Measurements from ENCODE around the gene THEM4.

Gene THEM4

GRCh38 chr1:151945725-151946722, 36.7 kb upstream of the THEM4 start:
- no peak overlapping the region for H2BK12ac ChIP-seq (ENCODE audit: low read length)
- H2BK120ac ChIP-seq (ENCODE audit: insufficient read depth, low read length, poor library complexity) = no peak overlapping the region
- DNase-seq = peak; percentile 98 to 100
- no peak overlapping the region for H2AK5ac ChIP-seq (ENCODE audit: low read length)
- H3K79me2 ChIP-seq (ENCODE audit: control insufficient read depth, insufficient read depth, low read length, poor library complexity) = no peaks in the 10 kb centered on the region
- no peak overlapping the region for H3K27ac ChIP-seq (ENCODE audit: low read depth, low read length)
- H3K79me1 ChIP-seq (ENCODE audit: low read length) = no peaks in the 10 kb centered on the region
- H3K18ac ChIP-seq (ENCODE audit: low read length) = no peak overlapping the region
- no peak overlapping the region for H4K91ac ChIP-seq (ENCODE audit: low read depth, low read length)
- H3K23ac ChIP-seq (ENCODE audit: low read length) = no peak overlapping the region
- H3K14ac ChIP-seq (ENCODE audit: low read length) = no peak overlapping the region
- H4K8ac ChIP-seq (ENCODE audit: low read depth, low read length) = no peak overlapping the region
- H2AFZ ChIP-seq (ENCODE audit: insufficient read depth, low read length, poor library complexity) = no peak overlapping the region
- H3K4me2 ChIP-seq (ENCODE audit: low read length) = no peak overlapping the region
- no peaks in the 10 kb centered on the region for H3K4me1 ChIP-seq (ENCODE audit: control insufficient read depth in 1 of 2, insufficient read depth in 2 of 2, low read length in 2 of 2)
- H3K36me3 ChIP-seq (ENCODE audit: control insufficient read depth in 1 of 2, insufficient read depth in 2 of 2, low read length in 2 of 2) = no peaks in the 10 kb centered on the region
- no peak overlapping the region for H4K12ac ChIP-seq (ENCODE audit: low read depth, low read length)
- H3K27me3 ChIP-seq (ENCODE audit: insufficient read depth, low read length) = no peaks in the 10 kb centered on the region
- H3K9ac ChIP-seq (ENCODE audit: low read length) = no peak overlapping the region
- H3K4ac ChIP-seq (ENCODE audit: low read depth, low read length) = no peak overlapping the region
- no peak overlapping the region for H3K4me3 ChIP-seq (ENCODE audit: low read depth, low read length)
- H2BK5ac ChIP-seq (ENCODE audit: low read depth, low read length, poor library complexity) = no peak overlapping the region
- H3K9me3 ChIP-seq (ENCODE audit: insufficient read depth, low read depth, low read length) = peaks cover 2% of the 10 kb centered on the region
- no CpG with 5 or more reads among the region's 10 CpGs for WGBS (ENCODE audit: extremely low coverage, insufficient coverage, insufficient read length)

GRCh38 chr1:151944857-151945575, 35.7 kb upstream of the THEM4 start:
- Histone ChIP-seq H2AK5ac (ENCODE audit: low read length) (no peak overlapping the region), H2BK120ac (ENCODE audit: insufficient read depth, low read length, poor library complexity) (no peak overlapping the region), H3K4me2 (ENCODE audit: low read length) (no peak overlapping the region), H2BK12ac (ENCODE audit: low read length) (no peak overlapping the region), H3K23ac (ENCODE audit: low read length) (no peak overlapping the region), H3K4me3 (ENCODE audit: low read depth, low read length) (no peak overlapping the region), H3K18ac (ENCODE audit: low read length) (no peak overlapping the region), H3K79me2 (ENCODE audit: control insufficient read depth, insufficient read depth, low read length, poor library complexity) (no peaks in the 10 kb centered on the region), H2AFZ (ENCODE audit: insufficient read depth, low read length, poor library complexity) (no peak overlapping the region), H4K8ac (ENCODE audit: low read depth, low read length) (no peak overlapping the region), H3K4me1 (ENCODE audit: control insufficient read depth in 1 of 2, insufficient read depth in 2 of 2, low read length in 2 of 2) (no peaks in the 10 kb centered on the region), H4K91ac (ENCODE audit: low read depth, low read length) (no peak overlapping the region), H3K9ac (ENCODE audit: low read length) (no peak overlapping the region), H3K79me1 (ENCODE audit: low read length) (no peaks in the 10 kb centered on the region), H4K12ac (ENCODE audit: low read depth, low read length) (no peak overlapping the region), H3K27me3 (ENCODE audit: insufficient read depth, low read length) (no peaks in the 10 kb centered on the region), H3K27ac (ENCODE audit: low read depth, low read length) (no peak overlapping the region), H3K4ac (ENCODE audit: low read depth, low read length) (no peak overlapping the region), H3K9me3 (ENCODE audit: insufficient read depth, low read depth, low read length) (peaks cover 2% of the 10 kb centered on the region), H2BK5ac (ENCODE audit: low read depth, low read length, poor library complexity) (no peak overlapping the region), H3K36me3 (ENCODE audit: control insufficient read depth in 1 of 2, insufficient read depth in 2 of 2, low read length in 2 of 2) (no peaks in the 10 kb centered on the region), H3K14ac (ENCODE audit: low read length) (no peak overlapping the region)
- peak in 1 of 2 donors; percentile 26 for DNase-seq
- no CpG with 5 or more reads among the region's 3 CpGs for WGBS (ENCODE audit: extremely low coverage, insufficient coverage, insufficient read length)

- Histone ChIP-seq H2AFZ (ENCODE audit: insufficient read depth, low read length, poor library complexity) (no peak overlapping the region), H3K4me3 (ENCODE audit: low read depth, low read length) (no peak overlapping the region), H3K36me3 (ENCODE audit: control insufficient read depth in 1 of 2, insufficient read depth in 2 of 2, low read length in 2 of 2) (no peaks in the 10 kb centered on the region), H4K8ac (ENCODE audit: low read depth, low read length) (no peak overlapping the region), H3K79me1 (ENCODE audit: low read length) (no peaks in the 10 kb centered on the region), H3K4ac (ENCODE audit: low read depth, low read length) (no peak overlapping the region), H2BK5ac (ENCODE audit: low read depth, low read length, poor library complexity) (no peak overlapping the region), H3K9ac (ENCODE audit: low read length) (no peak overlapping the region), H2BK120ac (ENCODE audit: insufficient read depth, low read length, poor library complexity) (no peak overlapping the region), H3K23ac (ENCODE audit: low read length) (no peak overlapping the region), H3K79me2 (ENCODE audit: control insufficient read depth, insufficient read depth, low read length, poor library complexity) (no peaks in the 10 kb centered on the region), H3K14ac (ENCODE audit: low read length) (no peak overlapping the region), H2BK12ac (ENCODE audit: low read length) (no peak overlapping the region), H3K4me1 (ENCODE audit: control insufficient read depth in 1 of 2, insufficient read depth in 2 of 2, low read length in 2 of 2) (no peaks in the 10 kb centered on the region), H3K9me3 (ENCODE audit: insufficient read depth, low read depth, low read length) (no peaks in the 10 kb centered on the region), H4K12ac (ENCODE audit: low read depth, low read length) (no peak overlapping the region), H3K18ac (ENCODE audit: low read length) (no peak overlapping the region), H4K91ac (ENCODE audit: low read depth, low read length) (no peak overlapping the region), H3K27ac (ENCODE audit: low read depth, low read length) (no peak overlapping the region), H3K27me3 (ENCODE audit: insufficient read depth, low read length) (no peaks in the 10 kb centered on the region), H3K4me2 (ENCODE audit: low read length) (no peak overlapping the region), H2AK5ac (ENCODE audit: low read length) (no peak overlapping the region)
- WGBS (ENCODE audit: extremely low coverage, insufficient coverage, insufficient read length) = no CpG with 5 or more reads among the region's 7 CpGs
- DNase-seq = peak; percentile 59 to 75
Measured at GRCh38 chr1:151944126-151944856, 35.0 kb upstream of the THEM4 start.

GRCh38 chr1:151943591-151943990, 34.3 kb upstream of the THEM4 start:
- no peaks in the 10 kb centered on the region for H3K4me1 ChIP-seq (ENCODE audit: control insufficient read depth in 1 of 2, insufficient read depth in 2 of 2, low read length in 2 of 2)
- H2AFZ ChIP-seq (ENCODE audit: insufficient read depth, low read length, poor library complexity) = no peak overlapping the region
- no peaks in the 10 kb centered on the region for H3K79me2 ChIP-seq (ENCODE audit: control insufficient read depth, insufficient read depth, low read length, poor library complexity)
- H2AK5ac ChIP-seq (ENCODE audit: low read length) = no peak overlapping the region
- no peaks in the 10 kb centered on the region for H3K79me1 ChIP-seq (ENCODE audit: low read length)
- no peaks in the 10 kb centered on the region for H3K9me3 ChIP-seq (ENCODE audit: insufficient read depth, low read depth, low read length)
- no peak overlapping the region for H3K4ac ChIP-seq (ENCODE audit: low read depth, low read length)
- no peak overlapping the region for H2BK12ac ChIP-seq (ENCODE audit: low read length)
- no peak overlapping the region for H3K14ac ChIP-seq (ENCODE audit: low read length)
- H3K9ac ChIP-seq (ENCODE audit: low read length) = no peak overlapping the region
- H2BK5ac ChIP-seq (ENCODE audit: low read depth, low read length, poor library complexity) = no peak overlapping the region
- H3K27ac ChIP-seq (ENCODE audit: low read depth, low read length) = no peak overlapping the region
- no peaks in the 10 kb centered on the region for H3K27me3 ChIP-seq (ENCODE audit: insufficient read depth, low read length)
- H3K18ac ChIP-seq (ENCODE audit: low read length) = no peak overlapping the region
- H4K8ac ChIP-seq (ENCODE audit: low read depth, low read length) = no peak overlapping the region
- H2BK120ac ChIP-seq (ENCODE audit: insufficient read depth, low read length, poor library complexity) = no peak overlapping the region
- H4K91ac ChIP-seq (ENCODE audit: low read depth, low read length) = no peak overlapping the region
- no peak overlapping the region for H3K4me2 ChIP-seq (ENCODE audit: low read length)
- no peaks in the 10 kb centered on the region for H3K36me3 ChIP-seq (ENCODE audit: control insufficient read depth in 1 of 2, insufficient read depth in 2 of 2, low read length in 2 of 2)
- H3K4me3 ChIP-seq (ENCODE audit: low read depth, low read length) = no peak overlapping the region
- H4K12ac ChIP-seq (ENCODE audit: low read depth, low read length) = no peak overlapping the region
- DNase-seq = no peak
- no peak overlapping the region for H3K23ac ChIP-seq (ENCODE audit: low read length)
- no CpG with 5 or more reads among the region's 1 CpG for WGBS (ENCODE audit: extremely low coverage, insufficient coverage, insufficient read length)

All from trophoblast cell (in vitro differentiated cells and primary cell).